Smooth muscle cell (in vitro differentiated cells): ENCODE results near the gene MRNIP. TPM values are rescaled to one million over a fixed set of nuclear protein-coding genes. Genes with fewer than 3 reads are reported as not detected.

Experiments used
- DNase-seq: peaks from one replicate; lab custom pipeline; 2025; ENCODE audit not compliant: unreplicated experiment; lab: John Stamatoyannopoulos, UW
- H2AFZ ChIP-seq: fragments of 200-600 bp; sonication (generic); 2 replicates; pipeline ENCODE4 v1.6.0; 2016; ENCODE audit warnings: antibody characterized with exemption, low read depth, mild to moderate bottlenecking
- H3F3A ChIP-seq: fragments of 200-600 bp; sonication (generic); 2 replicates; pipeline ENCODE4 v1.6.0; 2017; ENCODE audit warnings: antibody characterized with exemption, low read depth
- H3K27ac ChIP-seq: fragments of 200-600 bp; sonication (generic); 2 replicates; pipeline ENCODE4 v1.5.1; 2016; ENCODE audit warnings: low read depth, mild to moderate bottlenecking
- H3K27me3 ChIP-seq: fragments of 200-600 bp; sonication (generic); 2 replicates; pipeline ENCODE4 v1.6.1; 2016; ENCODE audit warnings: low read depth, mild to moderate bottlenecking
- H3K36me3 ChIP-seq: fragments of 200-600 bp; sonication (generic); 2 replicates; pipeline ENCODE4 v1.5.1; 2016; ENCODE audit warnings: low read depth
- H3K4me1 ChIP-seq: fragments of 200-600 bp; sonication (generic); 2 replicates; pipeline ENCODE4 v1.5.1; 2016; ENCODE audit warnings: low read depth
- H3K4me2 ChIP-seq: fragments of 200-600 bp; sonication (generic); 2 replicates; pipeline ENCODE4 v1.6.0; 2016; ENCODE audit warnings: mild to moderate bottlenecking
- H3K4me3 ChIP-seq: fragments of 200-600 bp; sonication (generic); 2 replicates; pipeline ENCODE4 v1.5.1; 2016; ENCODE audit warnings: mild to moderate bottlenecking
- H3K79me2 ChIP-seq: fragments of 200-600 bp; sonication (generic); 2 replicates; pipeline ENCODE4 v1.6.0; 2016; ENCODE audit warnings: low read depth, mild to moderate bottlenecking
- H3K9ac ChIP-seq: fragments of 200-600 bp; sonication (generic); 2 replicates; pipeline ENCODE4 v1.6.0; 2016; ENCODE audit warnings: low read depth
- H3K9me3 ChIP-seq: fragments of 200-600 bp; sonication (generic); replicated peaks from 2 replicates; pipeline ENCODE4 v1.5.1; 2016; ENCODE audit warnings: low read depth
- H4K20me1 ChIP-seq: fragments of 200-600 bp; sonication (generic); 2 replicates; pipeline ENCODE4 v1.6.0; 2016; ENCODE audit warnings: low read depth
- CTCF ChIP-seq: fragments of 200-600 bp; sonication (generic); IDR thresholded peaks from 2 replicates; pipeline ENCODE4 v1.5.1; 2017; ENCODE audit warnings: borderline replicate concordance, mild to moderate bottlenecking, antibody characterized with exemption; ENCODE audit not compliant: insufficient read depth, poor library complexity, severe bottlenecking
- WGBS: methylation state at CpG from one replicate; pipeline ENCODE4 v1.1.7; 2016; ENCODE audit warnings: low lambda C conversion rate; 5-methylcytosine and 5-hydroxymethylcytosine counted together
- polyA plus RNA-seq: library from polyadenylated mRNA; unstranded; fragments of >200 nt; fragmentation: Nextera tagmentation; extraction: Ambion mirVana; gene quantifications from 2 replicates; pipeline ENCODE4 v1.2.1, GENCODE V29; 2016
- total RNA-seq: library from RNA; depleted of rRNA; stranded (reverse); fragments of >200 nt; gene quantifications from 2 replicates; pipeline ENCODE4 v1.2.3, GENCODE V29; 2014

MRNIP gene
- total and polyA plus RNA-seq, 2 experiments from 2014 or later: 11.9 to 16.5 TPM

GRCh38 chr5:179794171-179794570 lies 64.4 kb downstream of the MRNIP start:
- H3K27ac ChIP-seq: no peak overlapping the region
- no peaks in the 10 kb centered on the region for H3K27me3 ChIP-seq
- 91% methylated on average over 3 of the region's 3 CpGs for WGBS
- no peaks in the 10 kb centered on the region for H3F3A ChIP-seq
- no peak overlapping the region for H2AFZ ChIP-seq
- no peak overlapping the region for H3K4me3 ChIP-seq
- no peaks in the 10 kb centered on the region for H3K79me2 ChIP-seq
- no peak for DNase-seq
- H3K36me3 ChIP-seq: no peaks in the 10 kb centered on the region
- no peak for TF ChIP-seq CTCF
- H3K9ac ChIP-seq: no peak overlapping the region
- H4K20me1 ChIP-seq: no peaks in the 10 kb centered on the region
- H3K9me3 ChIP-seq: no peaks in the 10 kb centered on the region
- H3K4me2 ChIP-seq: no peak overlapping the region
- H3K4me1 ChIP-seq: peaks cover 4% of the 10 kb centered on the region

- no peaks in the 10 kb centered on the region for H3K79me2 ChIP-seq
- H3K4me2 ChIP-seq: no peak within 1 kb of the TSS
- H3K27ac ChIP-seq: no peak within 1 kb of the TSS
- H3K27me3 ChIP-seq: no peaks in the 10 kb centered on the region
- 91% methylated on average over 18 of the region's 19 CpGs for WGBS
- DNase-seq: no peak
- H3K4me3 ChIP-seq: no peak within 1 kb of the TSS
- H3F3A ChIP-seq: no peaks in the 10 kb centered on the region
- no peaks in the 10 kb centered on the region for H3K9me3 ChIP-seq
- H3K36me3 ChIP-seq: no peaks in the 10 kb centered on the region
- H4K20me1 ChIP-seq: no peaks in the 10 kb centered on the region
- no peak within 1 kb of the TSS for H3K9ac ChIP-seq
- TF ChIP-seq CTCF: no peak
- no peak within 1 kb of the TSS for H2AFZ ChIP-seq
- peaks cover 4% of the 10 kb centered on the region for H3K4me1 ChIP-seq
Observed at GRCh38 chr5:179793468-179794139, 65.0 kb downstream of the MRNIP start, which contains the start of gene LTC4S. LTC4S (plus strand) TSS chr5:179793986; CDS start chr5:179794081, 95 bp downstream.

GRCh38 chr5:179792612-179793467 lies 65.8 kb downstream of the MRNIP start:
- no peaks in the 10 kb centered on the region for H3K9me3 ChIP-seq
- WGBS: 97% methylated on average over 21 of the region's 24 CpGs
- TF ChIP-seq CTCF: no peak
- H3K4me3 ChIP-seq: no peak overlapping the region
- no peaks in the 10 kb centered on the region for H3F3A ChIP-seq
- H3K4me1 ChIP-seq: peaks cover 4% of the 10 kb centered on the region
- no peak overlapping the region for H3K27ac ChIP-seq
- H3K9ac ChIP-seq: no peak overlapping the region
- no peak for DNase-seq
- no peaks in the 10 kb centered on the region for H3K27me3 ChIP-seq
- H2AFZ ChIP-seq: no peak overlapping the region
- no peaks in the 10 kb centered on the region for H4K20me1 ChIP-seq
- H3K4me2 ChIP-seq: no peak overlapping the region
- H3K79me2 ChIP-seq: no peaks in the 10 kb centered on the region
- H3K36me3 ChIP-seq: no peaks in the 10 kb centered on the region
